Stimulated activated CD4-positive, alpha-beta T cell treated with anti-CD3 and anti-CD28 coated beads, Interleukin-4, amount 100 ng/mL, for 1 hour (primary cell): Measurements from ENCODE around the gene PTPRD.

Source experiments
- DNase-seq: peaks from one replicate; pipeline ENCODE4 v3.0.0-alpha.2; 2020

PTPRD gene

DNA sequence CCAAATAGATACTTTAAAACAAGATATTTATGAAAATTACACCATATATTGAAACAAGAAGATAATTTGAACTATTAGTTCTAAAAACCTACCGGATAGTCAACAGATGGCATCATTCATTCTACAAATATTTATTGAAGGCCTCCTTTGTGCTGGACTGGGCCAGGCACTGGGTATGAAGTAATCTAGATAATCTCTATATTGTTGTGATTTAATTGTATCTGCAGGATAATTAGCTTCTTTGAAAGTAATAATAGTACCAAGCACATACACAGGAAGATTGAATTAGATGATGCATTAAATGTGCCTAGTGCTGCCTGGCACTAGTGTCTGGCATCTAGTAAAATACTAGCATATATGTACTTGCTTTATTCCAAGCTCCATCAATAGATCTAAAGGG is 2078.0 kb downstream of the PTPRD start:
- DNase-seq, result no peak

DNA sequence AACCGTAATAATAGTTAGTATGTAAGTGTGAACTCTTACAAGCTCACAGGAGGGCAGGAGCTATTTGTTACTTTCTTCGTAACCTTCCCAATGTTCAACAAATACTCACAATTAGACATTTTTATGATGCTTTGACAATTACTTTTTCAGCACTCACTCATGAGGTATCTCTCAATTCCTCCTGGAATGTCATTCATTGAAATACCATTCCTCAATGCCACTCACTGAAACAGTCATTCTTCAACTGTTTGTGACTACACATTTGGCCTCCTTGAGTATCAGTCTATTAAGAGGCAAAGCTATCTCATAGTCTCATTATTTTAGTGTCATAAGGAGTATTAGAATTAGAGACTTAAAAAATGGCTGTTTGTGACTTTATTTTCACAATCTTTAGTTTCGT is 2079.1 kb downstream of the PTPRD start:
- DNase-seq, result no peak

- no peak for DNase-seq
Observed at GRCh38 chr9:8531826-8532415, 2080.9 kb downstream of the PTPRD start.

DNA sequence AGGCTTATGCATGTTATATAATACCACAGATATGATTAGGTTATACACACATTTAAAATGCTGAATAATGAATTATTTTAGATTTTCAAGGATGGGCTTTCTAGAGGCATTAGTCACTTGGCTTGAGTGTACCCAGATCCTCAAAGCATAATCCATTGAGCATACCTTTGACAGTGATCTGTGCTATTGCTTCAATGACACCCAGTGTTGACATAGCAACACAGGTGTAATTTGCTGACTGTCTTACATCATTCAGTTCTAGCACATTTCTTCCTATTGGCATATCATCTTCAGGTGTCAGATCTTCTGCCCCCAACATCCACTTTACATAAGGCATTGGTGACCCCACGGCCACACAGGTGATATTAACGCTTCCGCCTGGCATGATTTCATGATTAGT is 2091.7 kb downstream of the PTPRD start:
- no peak for DNase-seq

DNA sequence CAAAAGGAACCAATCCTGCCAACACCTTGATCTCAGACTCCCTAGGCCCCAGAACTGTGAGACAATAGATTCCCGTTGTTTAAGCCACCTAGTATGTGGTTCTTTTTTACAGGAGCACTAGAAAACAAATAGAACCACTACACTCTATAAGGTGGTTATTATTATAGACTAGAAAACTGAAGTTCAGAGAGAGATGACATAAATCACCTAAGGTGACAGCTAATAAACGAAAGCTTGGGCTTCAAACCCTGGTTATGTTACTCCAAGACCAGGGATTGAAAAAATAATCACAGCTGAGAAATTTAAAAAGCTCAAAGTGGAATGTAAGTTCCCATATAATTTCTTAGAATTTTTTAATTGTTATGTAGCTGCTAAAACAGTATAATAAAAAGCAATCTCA is 2097.1 kb downstream of the PTPRD start:
- no peak for DNase-seq

GRCh38 chr9:8514760-8515159 is 2098.0 kb downstream of the PTPRD start:
- DNase-seq, result no peak

- no peak for DNase-seq
Observed at GRCh38 chr9:8508671-8509290, 2104.0 kb downstream of the PTPRD start.

GRCh38 chr9:8494571-8494970 is 2118.2 kb downstream of the PTPRD start:
- DNase-seq, result no peak

GRCh38 chr9:8492679-8493078 is 2120.1 kb downstream of the PTPRD start:
- no peak for DNase-seq

DNA sequence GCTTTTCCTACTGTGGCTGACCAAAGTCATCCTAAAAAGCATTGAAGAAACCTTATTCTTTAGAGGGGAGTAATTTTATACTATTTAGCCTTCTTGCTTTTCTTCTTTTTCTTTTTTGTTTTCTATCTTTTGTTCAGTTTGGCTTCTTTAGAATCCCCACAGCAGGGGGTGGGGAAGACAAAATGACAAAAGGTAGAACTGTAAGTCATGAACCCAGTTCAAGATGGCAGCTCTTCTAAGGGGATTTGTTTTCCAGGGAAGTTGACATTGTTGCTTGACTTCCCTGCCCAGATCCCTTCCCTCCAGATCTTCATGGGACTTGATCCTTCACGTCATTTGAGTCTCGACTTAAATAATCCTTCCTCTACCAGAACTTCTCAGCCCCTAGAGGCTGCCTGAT is 2120.8 kb downstream of the PTPRD start:
- DNase-seq, result no peak

- DNase-seq, result no peak
Observed at GRCh38 chr9:8491563-8491962, 2121.2 kb downstream of the PTPRD start.

- no peak for DNase-seq
Observed at GRCh38 chr9:8489835-8490234, 2123.0 kb downstream of the PTPRD start.

DNA sequence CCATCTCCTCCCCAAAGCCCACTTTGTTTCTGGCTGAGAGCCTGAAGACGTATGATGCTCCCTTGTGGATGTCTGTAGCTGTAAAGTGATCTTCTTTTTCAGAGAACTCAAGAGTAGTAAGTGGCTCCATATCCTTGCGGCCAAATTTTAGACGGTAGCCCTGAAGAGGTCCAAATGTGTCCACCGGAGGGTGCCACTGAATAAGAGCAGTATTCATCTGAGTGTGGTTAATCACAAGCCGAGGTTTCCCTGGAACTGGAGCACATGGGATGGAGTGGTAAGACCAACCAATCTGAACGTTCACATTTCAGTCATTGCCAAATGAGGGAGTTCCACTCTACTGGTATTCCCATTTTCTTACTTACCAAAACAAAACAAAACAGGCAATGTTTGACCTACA is 2126.7 kb downstream of the PTPRD start:
- no peak for DNase-seq

DNA sequence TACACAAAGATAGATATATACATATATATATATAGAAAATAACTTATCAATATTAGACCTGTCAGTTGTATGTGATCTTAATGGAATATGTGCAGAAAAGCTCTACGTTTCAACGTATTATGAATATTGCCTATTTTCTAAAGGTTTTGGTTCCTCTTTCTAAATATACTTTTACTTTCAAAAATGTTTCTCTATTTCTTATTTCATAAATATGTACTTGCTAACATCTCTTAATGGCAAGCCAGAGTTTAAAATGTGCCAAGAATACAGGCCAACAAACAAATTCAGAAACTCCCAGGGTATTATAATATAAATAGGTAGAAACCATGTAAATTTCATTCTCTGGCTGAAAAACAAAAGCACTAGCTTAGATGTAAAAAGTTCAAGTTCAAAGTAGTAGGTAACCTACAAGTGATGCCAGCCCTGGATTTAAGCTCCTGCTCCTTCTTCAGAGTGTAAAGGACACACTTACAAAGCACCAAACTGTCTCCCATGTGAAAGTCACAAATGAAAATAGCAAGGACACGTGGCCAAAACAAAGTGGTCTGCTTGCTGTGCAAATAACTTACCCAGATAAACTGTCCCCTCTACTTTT is 2128.1 kb downstream of the PTPRD start:
- no peak for DNase-seq

DNA sequence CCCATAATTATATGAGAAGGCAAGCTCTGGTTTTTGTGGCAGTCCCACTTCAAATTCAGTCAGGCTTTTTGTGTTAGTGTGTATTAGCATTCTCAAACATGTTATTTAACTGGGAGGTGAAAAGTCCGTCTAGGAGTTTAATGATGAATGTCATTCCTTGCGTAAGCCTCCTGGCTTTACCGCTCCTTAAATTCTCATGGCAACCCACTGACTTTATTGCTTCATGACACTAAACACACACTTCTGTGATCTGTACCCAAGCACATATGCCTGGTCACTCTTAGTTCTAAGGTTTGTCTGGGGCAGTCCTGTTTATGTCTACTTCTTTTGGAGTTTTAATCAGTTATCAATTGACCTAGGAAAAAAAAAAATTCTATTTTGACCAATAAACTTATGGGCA is 2135.4 kb downstream of the PTPRD start:
- DNase-seq, result no peak

- DNase-seq, result no peak
Observed at GRCh38 chr9:8474937-8475336, 2137.9 kb downstream of the PTPRD start.

GRCh38 chr9:8473244-8474020 is 2139.4 kb downstream of the PTPRD start:
- DNase-seq, result no peak

DNA sequence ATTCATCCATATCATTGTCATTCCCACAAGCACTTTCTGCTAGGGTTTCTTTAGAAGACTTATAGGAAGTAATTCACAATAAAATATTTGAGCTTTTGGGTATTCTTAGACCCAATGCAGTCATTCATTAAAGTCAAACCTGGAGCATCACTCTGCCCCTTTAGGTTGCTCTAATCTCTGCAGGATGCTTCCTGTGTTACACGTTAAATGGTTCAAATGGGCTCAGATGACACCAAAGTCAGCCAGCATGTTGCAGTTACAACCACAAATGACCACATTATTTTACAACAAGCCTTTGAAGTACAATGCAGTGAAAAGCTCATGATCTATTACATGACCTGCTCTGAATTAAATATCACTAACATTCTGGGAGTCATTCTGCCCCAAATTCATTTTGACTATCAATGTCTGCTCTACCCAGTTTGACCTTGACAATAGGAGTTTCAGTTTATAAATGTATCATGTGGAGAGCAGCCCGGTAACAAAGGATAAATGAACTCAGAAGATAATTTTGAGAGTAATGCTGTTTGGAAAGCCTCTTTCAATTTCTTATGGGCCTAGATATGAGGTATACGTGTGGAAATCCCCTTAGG is 2144.7 kb downstream of the PTPRD start:
- no peak for DNase-seq

DNA sequence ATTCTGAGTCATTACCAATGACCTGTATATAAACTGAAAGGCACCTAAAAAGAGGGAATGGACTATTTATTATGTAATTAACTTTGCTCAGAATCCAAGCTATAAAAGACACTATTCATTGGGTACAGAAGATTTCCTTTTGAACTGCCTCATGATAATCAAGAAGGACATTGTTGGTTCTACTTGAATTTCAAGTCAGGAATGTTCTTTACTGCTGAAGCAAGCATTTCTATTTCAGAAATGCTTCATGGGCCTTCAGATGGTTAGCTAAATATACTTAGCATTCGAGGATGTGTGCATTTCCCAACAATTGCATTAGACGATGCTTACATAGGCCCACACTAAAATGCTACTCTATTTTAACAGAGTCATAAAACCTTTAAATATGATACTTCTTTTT is 2155.0 kb downstream of the PTPRD start:
- DNase-seq, result no peak

GRCh38 chr9:8457055-8457454 is 2155.7 kb downstream of the PTPRD start:
- no peak for DNase-seq

- DNase-seq, result no peak
Observed at GRCh38 chr9:8456344-8456743, 2156.5 kb downstream of the PTPRD start.

- no peak for DNase-seq
Observed at GRCh38 chr9:8450810-8451545, 2161.8 kb downstream of the PTPRD start.

- DNase-seq, result no peak
Observed at GRCh38 chr9:8448226-8448625, 2164.6 kb downstream of the PTPRD start.
